OCI-LY7 (cell line): ENCODE measurements around the gene CIROP. TPM values are rescaled to one million over a fixed set of nuclear protein-coding genes. Genes with fewer than 3 reads are reported as not detected.

Experiments
- BruUV-seq: library from RNA; stranded (reverse); fragments of 400-500 nt; replicated peaks from 2 replicates; lab custom pipeline; 2021; lab: Mats Ljungman, UMichigan
- CTCF ChIA-PET: fragments of 300-600 bp; sonication (Branson Sonifier 250); formaldehyde crosslinking; loops from one replicate; lab custom pipeline; 2022; ENCODE audit warnings: antibody characterized with exemption; ENCODE audit not compliant: unreplicated experiment; lab: Charles Lee
- POLR2A ChIA-PET: fragments of 300-600 bp; sonication (Branson Sonifier 250); formaldehyde crosslinking; loops from one replicate; lab custom pipeline; 2022; ENCODE audit warnings: antibody characterized with exemption; lab: Charles Lee
- DNase-seq: peaks from one replicate; pipeline ENCODE4 v3.0.0-alpha.2; 2015; ENCODE audit warnings: low spot score
- H2AFZ ChIP-seq: fragments of 200-600 bp; sonication (generic), shearing (Covaris generic); 2 replicates; pipeline ENCODE4 v1.6.1; 2014; ENCODE audit warnings: mild to moderate bottlenecking, antibody characterized with exemption, low read length, moderate library complexity
- H3K27ac ChIP-seq: fragments of 200-600 bp; sonication (generic); 2 replicates; pipeline ENCODE4 v1.5.1; 2014; ENCODE audit warnings: mixed run types, low read depth, mild to moderate bottlenecking, moderate library complexity, low read length, inconsistent platforms; ENCODE audit not compliant: poor library complexity, severe bottlenecking
- H3K36me3 ChIP-seq: fragments of 200-600 bp; sonication (generic); 2 replicates; pipeline ENCODE4 v1.6.1; 2014; ENCODE audit warnings: mild to moderate bottlenecking, antibody characterized with exemption, low read length, moderate library complexity, mixed read lengths; ENCODE audit not compliant: insufficient read depth
- H3K4me1 ChIP-seq: fragments of 200-600 bp; sonication (generic); 2 replicates; pipeline ENCODE4 v1.5.1; 2014; ENCODE audit warnings: mild to moderate bottlenecking, low read length; ENCODE audit not compliant: insufficient read depth, poor library complexity, severe bottlenecking
- H3K4me2 ChIP-seq: fragments of 200-600 bp; sonication (generic); 2 replicates; pipeline ENCODE4 v1.6.1; 2014; ENCODE audit warnings: mild to moderate bottlenecking, low read length
- H3K4me3 ChIP-seq: fragments of 200-600 bp; sonication (generic); 2 replicates; pipeline ENCODE4 v1.5.1; 2014; ENCODE audit warnings: mild to moderate bottlenecking, low read depth, low read length; ENCODE audit not compliant: poor library complexity, severe bottlenecking
- H3K79me2 ChIP-seq: fragments of 200-600 bp; sonication (generic); 2 replicates; pipeline ENCODE4 v1.6.1; 2016; ENCODE audit warnings: low read depth, mild to moderate bottlenecking, low read length, moderate library complexity, mixed read lengths; ENCODE audit not compliant: insufficient read depth
- H3K9me2 ChIP-seq: fragments of 200-600 bp; sonication (generic); 2 replicates; pipeline ENCODE4 v1.6.1; 2016; ENCODE audit warnings: mild to moderate bottlenecking, low read length, mixed read lengths; ENCODE audit not compliant: insufficient read depth
- H3K9me3 ChIP-seq: fragments of 200-600 bp; sonication (generic); 2 replicates; pipeline ENCODE4 v1.6.1; 2014; ENCODE audit warnings: mild to moderate bottlenecking, mixed run types, low read length, mixed read lengths
- H4K20me1 ChIP-seq: fragments of 200-600 bp; sonication (generic); 2 replicates; pipeline ENCODE4 v1.6.1; 2014; ENCODE audit warnings: mild to moderate bottlenecking, antibody characterized with exemption, low read length, moderate library complexity, mixed read lengths; ENCODE audit not compliant: insufficient read depth
- EZH2phosphoT487 ChIP-seq: fragments of 200-600 bp; sonication (generic); IDR thresholded peaks from 2 replicates; pipeline ENCODE4 v1.6.1; 2018; ENCODE audit warnings: low read depth, borderline replicate concordance, mild to moderate bottlenecking, mixed run types, antibody characterized with exemption, low read length, moderate library complexity, mixed read lengths
- intact Hi-C: fragments of 100-400 bp; cut with micrococcal nuclease; formaldehyde crosslinking; loops from one replicate; pipeline ENCODE4 v1.10.0; 2022; ENCODE audit not compliant: unreplicated experiment
- total RNA-seq, 2 experiments: library from RNA; depleted of rRNA in 1 of 2; stranded (reverse); fragments of >200 nt in 1 of 2; shearing (Covaris generic) in 1 of 2; gene quantifications; 2 replicates each; pipeline ENCODE4 v1.2.3, GENCODE V29; 2014 to 2022
- TF ChIP-seq, protein P1 (sequence below): fragments of 200-600 bp; sonication (generic); conservative IDR thresholded peaks from 2 replicates; pipeline ENCODE4 v1.5.1; 2014; ENCODE audit warnings: mild to moderate bottlenecking, antibody characterized with exemption, low read length, moderate library complexity, mixed read lengths

Gene CIROP
- total RNA-seq, 2 experiments from 2014 or later = not detected

DNA sequence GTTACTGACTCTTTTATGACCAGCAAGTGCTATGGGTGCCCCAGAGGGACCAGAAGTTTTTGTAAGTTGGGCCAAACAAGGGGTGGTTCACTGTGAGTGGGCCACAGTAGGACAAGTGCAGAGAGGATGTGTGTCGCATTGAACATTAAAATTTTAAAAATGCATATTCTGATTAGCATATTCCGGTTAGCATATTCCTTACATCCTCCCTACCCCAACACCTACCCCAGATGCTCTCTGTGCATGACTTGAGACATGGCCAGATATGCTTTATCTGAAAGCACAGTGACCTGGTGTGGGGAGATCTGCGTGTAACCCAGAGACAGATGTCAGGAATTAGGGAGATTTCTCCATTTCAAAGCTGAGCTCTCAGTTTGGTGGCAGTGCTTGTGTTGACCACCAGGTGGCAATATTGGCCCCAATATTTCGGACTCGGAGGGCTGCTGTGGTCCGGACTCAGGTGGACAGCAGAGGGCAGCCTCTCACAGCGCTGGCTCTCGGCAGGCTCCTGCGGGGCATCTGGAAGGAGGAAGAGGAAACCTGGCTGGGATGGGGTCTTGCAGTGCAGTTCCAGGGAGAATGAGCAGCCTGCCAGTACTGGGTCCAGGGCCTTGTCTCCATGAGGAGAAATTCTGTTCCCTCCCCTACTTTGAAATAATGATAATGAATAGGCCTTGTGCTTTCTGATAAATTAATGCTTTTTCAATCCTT lies 15.9 kb upstream of the CIROP start:
- Histone ChIP-seq H3K79me2 (no peaks in the 10 kb centered on the region), H3K9me3 (no peaks in the 10 kb centered on the region), H3K4me2 (peak overlapping the region; percentile 72), H3K36me3 (no peaks in the 10 kb centered on the region), H4K20me1 (no peaks in the 10 kb centered on the region), H3K4me3 (peak overlapping the region; percentile 48), H3K4me1 (peaks cover 38% of the 10 kb centered on the region), H2AFZ (peak overlapping the region; percentile 85), H3K27ac (peak overlapping the region; percentile 88), H3K9me2 (no peaks in the 10 kb centered on the region)
- peak; percentile 91 for DNase-seq
- POLR2A ChIA-PET = interaction anchor here (0.6 to 5.2 kb wide), 10 partner anchors 25 to 446 kb away, joined by 3 to 68 read pairs (median 4); partner anchors contain the start of genes ACIN1, C14orf119, HOMEZ and SLC7A8
- no peak for TF ChIP-seq EZH2phosphoT487
- TF ChIP-seq, protein P1, sequence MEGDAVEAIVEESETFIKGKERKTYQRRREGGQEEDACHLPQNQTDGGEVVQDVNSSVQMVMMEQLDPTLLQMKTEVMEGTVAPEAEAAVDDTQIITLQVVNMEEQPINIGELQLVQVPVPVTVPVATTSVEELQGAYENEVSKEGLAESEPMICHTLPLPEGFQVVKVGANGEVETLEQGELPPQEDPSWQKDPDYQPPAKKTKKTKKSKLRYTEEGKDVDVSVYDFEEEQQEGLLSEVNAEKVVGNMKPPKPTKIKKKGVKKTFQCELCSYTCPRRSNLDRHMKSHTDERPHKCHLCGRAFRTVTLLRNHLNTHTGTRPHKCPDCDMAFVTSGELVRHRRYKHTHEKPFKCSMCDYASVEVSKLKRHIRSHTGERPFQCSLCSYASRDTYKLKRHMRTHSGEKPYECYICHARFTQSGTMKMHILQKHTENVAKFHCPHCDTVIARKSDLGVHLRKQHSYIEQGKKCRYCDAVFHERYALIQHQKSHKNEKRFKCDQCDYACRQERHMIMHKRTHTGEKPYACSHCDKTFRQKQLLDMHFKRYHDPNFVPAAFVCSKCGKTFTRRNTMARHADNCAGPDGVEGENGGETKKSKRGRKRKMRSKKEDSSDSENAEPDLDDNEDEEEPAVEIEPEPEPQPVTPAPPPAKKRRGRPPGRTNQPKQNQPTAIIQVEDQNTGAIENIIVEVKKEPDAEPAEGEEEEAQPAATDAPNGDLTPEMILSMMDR = peak; percentile 100
- no TSS peak for BruUV-seq
- intact Hi-C loops = loop anchor here (1.0 to 5.0 kb wide), 7 partner anchors 51 to 262 kb away; partner anchors contain the start of genes HOMEZ and SLC7A8
- CTCF ChIA-PET = interaction anchor here (0.5 to 3.2 kb wide), 14 partner anchors 10 to 259 kb away, joined by 3 to 69 read pairs (median 4); partner anchors contain the start of genes ACIN1, C14orf119, HOMEZ and PABPN1

DNA sequence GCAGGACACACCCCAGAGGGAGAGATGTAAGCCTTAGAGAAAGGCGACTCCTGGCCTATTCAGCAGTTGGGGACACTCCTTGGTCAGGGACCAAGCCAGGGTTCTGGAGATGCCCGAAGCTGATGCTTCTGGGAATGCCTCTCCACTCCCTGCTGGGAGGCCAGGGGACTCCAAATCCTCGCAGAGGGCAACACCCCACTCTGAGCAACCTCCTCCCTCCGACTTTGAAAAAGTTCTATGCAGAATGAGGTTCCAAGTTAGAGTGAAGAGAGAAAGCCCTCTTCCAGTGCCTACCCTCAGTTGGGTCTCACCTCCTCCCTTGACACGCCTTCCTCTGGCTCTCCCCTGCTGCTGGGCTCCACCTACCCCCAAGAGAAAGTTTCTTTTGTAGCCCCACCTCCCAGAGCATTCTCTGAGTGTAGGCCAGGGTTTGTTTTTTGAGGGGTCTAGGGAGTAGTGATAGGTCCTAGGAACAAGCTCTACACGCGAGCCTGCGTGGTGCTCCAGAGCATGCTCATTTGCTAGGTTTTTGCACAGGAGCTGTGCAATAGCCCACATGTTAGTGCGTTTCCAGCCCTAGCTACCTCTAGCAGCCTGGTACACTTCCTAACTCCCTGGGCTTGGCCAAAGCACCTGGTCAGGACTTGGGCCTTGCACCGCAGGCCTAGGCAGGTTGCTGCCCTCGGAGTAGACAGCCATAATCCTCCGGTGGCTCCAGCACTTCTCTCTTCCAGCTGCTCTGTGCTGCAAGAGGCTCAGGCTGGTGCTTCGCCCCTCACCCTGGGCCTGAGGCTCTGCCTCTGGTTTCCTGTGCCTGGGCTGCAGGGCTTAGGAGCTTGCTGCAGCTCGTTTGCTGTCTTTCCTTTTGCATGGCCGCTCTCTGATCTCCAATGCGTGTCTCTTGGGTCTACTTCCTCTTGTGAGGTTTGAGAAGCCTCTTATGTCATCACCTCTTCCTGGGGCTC lies 14.9 kb upstream of the CIROP start:
- no peaks in the 10 kb centered on the region for H3K79me2 ChIP-seq
- no peaks in the 10 kb centered on the region for H3K9me3 ChIP-seq
- H2AFZ ChIP-seq = peak overlapping the region; percentile 85
- H3K4me3 ChIP-seq = peak overlapping the region; percentile 29
- no peaks in the 10 kb centered on the region for H4K20me1 ChIP-seq
- H3K9me2 ChIP-seq = no peaks in the 10 kb centered on the region
- CTCF ChIA-PET = interaction anchor here (0.6 to 3.2 kb wide), 10 partner anchors 10 to 1526 kb away, joined by 3 to 69 read pairs (median 4); partner anchors contain the start of genes ACIN1, C14orf119 and SLC7A8
- intact Hi-C loops = loop anchor here (1.0 to 5.0 kb wide), 6 partner anchors 50 to 263 kb away; partner anchors contain the start of genes HOMEZ and SLC7A8
- H3K4me2 ChIP-seq = peak overlapping the region; percentile 72
- peaks cover 38% of the 10 kb centered on the region for H3K4me1 ChIP-seq
- no peaks in the 10 kb centered on the region for H3K36me3 ChIP-seq
- DNase-seq = peak; percentile 93
- no peak for TF ChIP-seq EZH2phosphoT487
- TF ChIP-seq, protein P1 = no peak
- BruUV-seq = no TSS peak
- POLR2A ChIA-PET = interaction anchor here (0.5 to 5.2 kb wide), 15 partner anchors 20 to 1643 kb away, joined by 3 to 68 read pairs (median 4); partner anchors contain the start of genes ACIN1, C14orf119, PABPN1 and RAB2B
- H3K27ac ChIP-seq = peak overlapping the region; percentile 88
